Mesenchymal stem cell (in vitro differentiated cells and primary cell): ENCODE measurements around the gene HPGDS.
A peak's percentile ranks its signal among the peaks of the same experiment; 100 is the strongest.

Experiments
- DNase-seq: peaks from one replicate; pipeline ENCODE4 v3.0.0-alpha.2; 2013
- H2AFZ ChIP-seq: one replicate; pipeline ENCODE4 v1.6.1; 2013; ENCODE audit warnings: low read depth, mild to moderate bottlenecking, control low read depth, inconsistent platforms, low read length, moderate library complexity
- H2AK5ac ChIP-seq: 2 replicates; pipeline ENCODE4 v1.6.1; 2013; ENCODE audit warnings: low read length, moderate library complexity, mild to moderate bottlenecking, inconsistent platforms; ENCODE audit not compliant: severe bottlenecking
- H2BK120ac ChIP-seq: one replicate; pipeline ENCODE4 v1.6.1; 2013; ENCODE audit warnings: low read depth, mild to moderate bottlenecking, inconsistent platforms, low read length, moderate library complexity
- H2BK12ac ChIP-seq, 2 experiments: one replicate each; pipeline ENCODE4 v1.6.1; 2013; ENCODE audit warnings: inconsistent platforms in 2 of 2, low read length in 2 of 2, mild to moderate bottlenecking in 2 of 2, moderate library complexity in 2 of 2, control low read depth in 1 of 2
- H2BK15ac ChIP-seq: one replicate; pipeline ENCODE4 v1.6.1; 2013; ENCODE audit warnings: mild to moderate bottlenecking, low read depth, inconsistent platforms; ENCODE audit not compliant: poor library complexity, severe bottlenecking
- H2BK5ac ChIP-seq: 2 replicates; pipeline ENCODE4 v1.6.1; 2013; ENCODE audit warnings: low read depth, mild to moderate bottlenecking, low read length, control low read depth, inconsistent platforms; ENCODE audit not compliant: poor library complexity, severe bottlenecking
- H3K14ac ChIP-seq, 2 experiments: one replicate each; pipeline ENCODE4 v1.6.1; 2013; ENCODE audit warnings: inconsistent platforms in 2 of 2, low read length in 2 of 2, control low read depth in 1 of 2, mild to moderate bottlenecking in 1 of 2, moderate library complexity in 1 of 2
- H3K18ac ChIP-seq, 2 experiments: one replicate each; pipeline ENCODE4 v1.6.1; 2013; ENCODE audit warnings: inconsistent platforms in 2 of 2, low read length in 2 of 2, control low read depth in 1 of 2, low read depth in 1 of 2, mild to moderate bottlenecking in 1 of 2
- H3K23ac ChIP-seq, 2 experiments: one replicate each; pipeline ENCODE4 v1.6.1; 2013; ENCODE audit warnings: inconsistent platforms in 2 of 2, low read length in 2 of 2, mild to moderate bottlenecking in 2 of 2, moderate library complexity in 2 of 2, control low read depth in 1 of 2
- H3K27ac ChIP-seq: 2 replicates; pipeline ENCODE4 v1.5.1; 2013; ENCODE audit warnings: mild to moderate bottlenecking, moderate library complexity, low read length, control low read depth, inconsistent platforms; ENCODE audit not compliant: poor library complexity, severe bottlenecking
- H3K27me3 ChIP-seq, 2 experiments: 2 replicates each; pipeline versions ENCODE4 v1.6.1 to v1.7.0; 2013; ENCODE audit warnings: low read length in 2 of 2, mild to moderate bottlenecking in 2 of 2, moderate library complexity in 2 of 2, control low read depth in 1 of 2, inconsistent platforms in 1 of 2; ENCODE audit not compliant: control insufficient read depth in 1 of 2, insufficient read depth in 1 of 2
- H3K36me3 ChIP-seq, 2 experiments: 2 replicates each; pipeline versions ENCODE4 v1.6.1 to v1.7.0; 2013; ENCODE audit warnings: low read length in 2 of 2, control low read depth in 1 of 2, inconsistent platforms in 1 of 2, low read depth in 1 of 2, mild to moderate bottlenecking in 1 of 2; ENCODE audit not compliant: insufficient read depth in 2 of 2, control insufficient read depth in 1 of 2
- H3K4ac ChIP-seq, 2 experiments: one replicate each; pipeline ENCODE4 v1.6.1; 2013; ENCODE audit warnings: inconsistent platforms in 2 of 2, low read length in 2 of 2, mild to moderate bottlenecking in 2 of 2, moderate library complexity in 2 of 2, control low read depth in 1 of 2, low read depth in 1 of 2
- H3K4me1 ChIP-seq: 2 replicates; pipeline ENCODE4 v1.6.1; 2013; ENCODE audit warnings: low read depth, low read length, control low read depth; ENCODE audit not compliant: control insufficient read depth, insufficient read depth
- H3K4me2 ChIP-seq: 2 replicates; pipeline ENCODE4 v1.6.1; 2013; ENCODE audit warnings: low read length, mild to moderate bottlenecking, inconsistent platforms; ENCODE audit not compliant: poor library complexity, severe bottlenecking
- H3K4me3 ChIP-seq, 2 experiments: 2 replicates each; pipeline versions ENCODE4 v1.5.1 to v1.7.0; 2013; ENCODE audit warnings: low read length in 2 of 2, mild to moderate bottlenecking in 2 of 2, control low read depth in 1 of 2, low read depth in 1 of 2; ENCODE audit not compliant: insufficient read depth in 1 of 2
- H3K79me1 ChIP-seq: replicated peaks from 2 replicates; pipeline ENCODE4 v1.6.1; 2013; ENCODE audit warnings: mild to moderate bottlenecking, control low read depth, low read length, inconsistent platforms; ENCODE audit not compliant: poor library complexity, severe bottlenecking
- H3K9ac ChIP-seq: 2 replicates; pipeline ENCODE4 v1.7.0; 2013; ENCODE audit warnings: mild to moderate bottlenecking, low read length, moderate library complexity
- H3K9me3 ChIP-seq: 2 replicates; pipeline ENCODE4 v1.7.0; 2013; ENCODE audit warnings: mild to moderate bottlenecking, low read length; ENCODE audit not compliant: control insufficient read depth
- H4K8ac ChIP-seq: one replicate; pipeline ENCODE4 v1.6.1; 2013; ENCODE audit warnings: inconsistent platforms, mild to moderate bottlenecking, low read length, moderate library complexity
- H4K91ac ChIP-seq: one replicate; pipeline ENCODE4 v1.6.1; 2013; ENCODE audit warnings: mild to moderate bottlenecking, low read length, inconsistent platforms
- WGBS: methylation state at CpG from one replicate; pipeline ENCODE4 v1.1.7; 2013; ENCODE audit warnings: mixed read lengths; 5-methylcytosine and 5-hydroxymethylcytosine counted together

HPGDS gene

GRCh38 chr4:94334962-94335361 is 7.7 kb downstream of the HPGDS start:
- Histone ChIP-seq H3K14ac (no peak overlapping the region), H3K27ac (no peak overlapping the region), H2AFZ (no peak overlapping the region), H2BK15ac (no peak overlapping the region), H3K18ac (no peak overlapping the region), H2BK120ac (no peak overlapping the region), H2AK5ac (no peak overlapping the region), H2BK12ac (no peak overlapping the region), H3K9me3 (no peaks in the 10 kb centered on the region), H3K4me2 (no peak overlapping the region), H3K4me1 (no peaks in the 10 kb centered on the region), H3K36me3 (no peaks in the 10 kb centered on the region), H3K23ac (no peak overlapping the region), H2BK5ac (no peak overlapping the region), H3K9ac (no peak overlapping the region), H4K8ac (no peak overlapping the region), H3K4ac (no peak overlapping the region), H3K27me3 (no peaks in the 10 kb centered on the region), H3K4me3 (no peak overlapping the region), H3K79me1 (no peaks in the 10 kb centered on the region), H4K91ac (no peak overlapping the region)
- no peak for DNase-seq
- 94% methylated on average over 2 of the region's 3 CpGs for WGBS

GRCh38 chr4:94334476-94334875 is 8.2 kb downstream of the HPGDS start:
- Histone ChIP-seq H3K18ac (no peak overlapping the region), H3K27ac (no peak overlapping the region), H3K36me3 (no peaks in the 10 kb centered on the region), H2AK5ac (no peak overlapping the region), H4K91ac (no peak overlapping the region), H3K4me3 (no peak overlapping the region), H3K4me1 (no peaks in the 10 kb centered on the region), H3K9me3 (no peaks in the 10 kb centered on the region), H3K4me2 (no peak overlapping the region), H3K79me1 (no peaks in the 10 kb centered on the region), H3K27me3 (no peaks in the 10 kb centered on the region), H2AFZ (no peak overlapping the region), H4K8ac (no peak overlapping the region), H3K23ac (no peak overlapping the region), H2BK120ac (no peak overlapping the region), H3K14ac (no peak overlapping the region), H3K9ac (peak overlapping the region; percentile 27), H2BK12ac (no peak overlapping the region), H2BK15ac (no peak overlapping the region), H2BK5ac (no peak overlapping the region), H3K4ac (no peak overlapping the region)
- no peak for DNase-seq
- no CpG with 5 or more reads among the region's 2 CpGs for WGBS

- Histone ChIP-seq H3K36me3 (no peaks in the 10 kb centered on the region), H3K4me3 (no peak overlapping the region), H3K23ac (no peak overlapping the region), H2BK12ac (no peak overlapping the region), H3K4me2 (no peak overlapping the region), H3K9me3 (no peaks in the 10 kb centered on the region), H3K4ac (no peak overlapping the region), H4K8ac (no peak overlapping the region), H2AK5ac (no peak overlapping the region), H2BK5ac (no peak overlapping the region), H2BK120ac (no peak overlapping the region), H3K4me1 (no peaks in the 10 kb centered on the region), H3K18ac (no peak overlapping the region), H3K9ac (peak overlapping the region; percentile 27), H3K79me1 (no peaks in the 10 kb centered on the region), H3K27me3 (no peaks in the 10 kb centered on the region), H2AFZ (no peak overlapping the region), H3K14ac (no peak overlapping the region), H4K91ac (no peak overlapping the region), H3K27ac (no peak overlapping the region), H2BK15ac (no peak overlapping the region)
- 67% methylated on average over 1 of the region's 3 CpGs for WGBS
- DNase-seq: no peak
Observed at GRCh38 chr4:94333866-94334265, 8.8 kb downstream of the HPGDS start.

GRCh38 chr4:94332983-94333590 is 9.5 kb downstream of the HPGDS start:
- Histone ChIP-seq H3K27me3 (no peaks in the 10 kb centered on the region), H2BK5ac (no peak overlapping the region), H3K23ac (no peak overlapping the region), H3K27ac (no peak overlapping the region), H2BK12ac (no peak overlapping the region), H2AK5ac (no peak overlapping the region), H3K4me3 (no peak overlapping the region), H2BK120ac (no peak overlapping the region), H2BK15ac (no peak overlapping the region), H4K8ac (no peak overlapping the region), H2AFZ (no peak overlapping the region), H3K9ac (no peak overlapping the region), H3K9me3 (peaks cover 1% of the 10 kb centered on the region), H3K4me1 (no peaks in the 10 kb centered on the region), H3K79me1 (no peaks in the 10 kb centered on the region), H3K36me3 (no peaks in the 10 kb centered on the region), H3K18ac (no peak overlapping the region), H4K91ac (no peak overlapping the region), H3K4ac (no peak overlapping the region), H3K14ac (no peak overlapping the region), H3K4me2 (no peak overlapping the region)
- WGBS: 66% methylated on average over 4 of the region's 5 CpGs
- DNase-seq: no peak
